ENCODE data around the gene AGBL4.

The AGBL4 gene

DNA sequence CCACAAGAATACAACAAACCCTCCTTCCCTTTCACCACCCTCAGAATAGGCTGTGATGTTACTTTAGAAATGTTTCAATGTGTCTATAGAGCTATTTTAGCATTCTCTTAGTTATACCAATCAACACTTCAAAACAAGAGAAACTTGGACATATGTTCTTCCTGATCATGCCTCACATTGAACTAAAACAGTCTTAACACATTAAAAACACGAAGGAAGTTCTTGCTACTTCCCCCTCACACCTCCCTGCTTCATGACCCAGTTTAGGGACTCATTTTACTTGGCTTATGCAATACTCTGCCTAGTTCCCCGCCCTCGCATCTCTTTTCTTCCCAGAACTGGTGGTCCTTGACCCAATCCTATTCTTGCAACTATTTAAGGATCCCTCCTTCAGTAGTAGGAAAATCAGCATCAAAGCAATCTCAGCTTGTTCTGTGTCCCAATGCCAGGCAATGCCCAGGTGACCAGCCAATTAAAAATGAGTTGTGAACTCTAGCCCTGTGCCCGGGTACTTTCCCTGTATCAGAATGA is 838.2 kb downstream of the AGBL4 start:
- DNase-seq (ENCODE audit: low read depth, low spot score): no peak

DNA sequence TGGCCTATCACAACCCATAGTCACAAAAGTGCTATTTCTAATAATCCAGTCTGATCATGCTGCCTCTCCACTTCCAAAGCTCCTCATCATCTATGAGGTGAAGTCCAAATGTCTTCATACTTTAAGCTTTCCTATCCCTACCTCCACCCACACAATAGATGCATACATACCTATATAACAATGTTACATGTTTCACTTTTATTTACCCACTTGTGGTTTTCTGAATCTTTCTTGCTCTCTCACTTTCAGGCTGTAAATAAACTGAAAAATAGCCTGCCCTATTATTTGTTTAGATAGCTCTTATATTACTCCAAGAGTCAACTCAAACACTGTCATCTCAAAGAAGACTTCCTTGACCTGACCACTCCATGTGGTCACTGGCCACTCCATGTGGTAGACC is 840.3 kb downstream of the AGBL4 start:
- no peak for DNase-seq (ENCODE audit: low read depth, low spot score)

DNA sequence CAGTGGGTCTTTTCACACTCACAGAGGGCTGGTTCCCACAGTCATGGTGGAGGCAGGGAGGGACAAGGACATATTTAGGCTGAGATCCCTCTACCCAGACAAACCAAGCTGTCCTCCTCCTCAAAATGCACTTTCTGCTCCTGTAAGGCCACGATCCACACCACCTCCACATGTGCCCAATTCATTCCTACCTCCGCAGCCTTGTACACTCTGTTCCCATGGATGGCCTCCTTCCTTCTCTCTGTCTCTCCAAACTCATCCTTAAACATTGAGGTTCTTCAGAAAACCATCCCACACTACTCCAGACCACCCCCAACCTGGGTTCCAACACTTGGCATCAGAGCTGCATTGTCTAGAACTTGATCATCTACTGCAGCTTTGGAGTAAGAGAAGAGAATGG is 842.7 kb downstream of the AGBL4 start:
- DNase-seq (ENCODE audit: low read depth, low spot score): no peak

DNA sequence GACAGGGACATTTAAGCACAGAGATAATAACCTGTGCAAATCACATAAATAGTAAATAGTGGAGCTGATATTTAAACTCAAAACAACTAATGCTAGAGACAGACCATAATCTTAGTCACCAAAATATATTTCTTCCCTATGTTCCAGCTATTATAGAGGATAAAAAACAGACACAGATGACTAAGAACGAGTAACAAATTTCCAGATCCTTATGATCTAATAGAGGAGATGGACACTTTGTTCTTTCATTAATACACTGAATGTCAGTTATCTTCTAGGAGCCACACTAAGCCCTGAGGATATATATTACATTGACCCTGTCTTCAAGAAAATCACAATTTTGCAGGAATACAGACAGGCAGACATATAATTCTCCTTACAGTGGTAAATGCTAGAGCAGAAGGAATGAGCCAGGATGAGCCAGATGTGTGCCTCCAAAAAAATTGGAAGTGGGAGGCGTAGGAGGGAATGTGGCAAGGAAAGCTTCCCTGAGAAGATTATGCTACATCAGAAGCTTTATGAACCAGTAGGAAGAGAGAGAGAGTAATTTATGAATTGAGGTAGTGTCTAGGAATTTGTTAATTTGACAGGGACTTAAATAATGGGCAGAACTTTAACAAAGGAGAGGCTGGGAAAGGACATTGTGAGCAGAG is 851.7 kb downstream of the AGBL4 start:
- DNase-seq (ENCODE audit: low read depth, low spot score): no peak

DNA sequence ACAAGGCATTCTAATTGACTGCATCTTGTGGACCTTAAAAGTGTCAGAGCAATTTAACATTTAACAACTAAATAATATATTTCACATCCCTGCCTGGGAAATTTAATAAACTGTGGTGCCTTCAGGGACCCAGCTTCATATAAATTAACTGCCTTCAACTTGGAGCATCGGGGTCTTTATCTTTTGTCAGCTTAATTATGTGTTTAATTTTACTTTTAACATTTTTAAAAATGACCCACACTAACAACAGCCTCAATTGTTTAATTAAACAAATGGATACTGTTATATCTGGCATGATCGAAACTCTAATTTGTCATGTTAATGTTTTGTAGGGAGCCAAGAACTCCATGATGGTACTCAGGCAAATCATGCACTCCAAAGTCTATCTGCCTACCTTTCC is 857.7 kb downstream of the AGBL4 start:
- DNase-seq (ENCODE audit: low read depth, low spot score): no peak

DNA sequence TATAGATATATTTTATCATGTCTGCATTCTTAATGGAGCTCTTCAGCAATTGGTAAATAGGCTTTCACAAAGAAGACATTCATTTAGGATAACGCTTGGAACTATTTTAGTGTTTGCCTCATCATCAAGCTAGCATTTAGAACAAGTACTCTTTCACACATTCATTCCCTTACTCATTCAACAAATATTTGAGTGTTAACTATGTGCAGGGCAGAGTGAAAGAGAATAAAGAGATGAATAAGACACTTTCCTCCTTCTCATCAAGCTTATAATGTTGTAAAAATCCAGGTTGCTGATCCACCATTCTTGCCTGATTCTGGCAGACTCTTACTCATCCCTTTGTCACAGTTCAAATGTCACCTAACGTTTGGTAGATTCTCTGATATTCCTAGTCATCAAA is 860.7 kb downstream of the AGBL4 start:
- no peak for DNase-seq (ENCODE audit: low read depth, low spot score)

DNA sequence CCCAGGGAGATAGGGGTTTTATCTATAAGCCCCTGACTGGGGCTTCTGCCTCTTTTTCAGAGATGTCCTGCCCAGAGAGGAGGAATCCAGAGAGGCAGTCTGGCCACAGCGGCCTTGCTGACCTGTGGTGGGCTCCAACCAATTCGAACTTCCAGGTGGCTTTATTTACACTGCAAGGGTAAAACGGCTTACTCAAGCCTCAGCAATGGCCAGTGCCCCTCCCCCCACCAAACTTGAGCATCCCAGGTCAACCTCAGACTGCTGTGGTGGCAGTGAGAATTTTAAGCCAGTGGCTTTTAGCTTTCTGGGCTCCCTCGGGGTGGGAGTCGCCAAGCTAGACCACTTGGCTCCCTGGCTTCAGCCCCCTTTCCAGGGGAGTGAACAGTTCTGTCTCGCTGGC is 863.1 kb downstream of the AGBL4 start:
- no peak for DNase-seq (ENCODE audit: low read depth, low spot score)

DNA sequence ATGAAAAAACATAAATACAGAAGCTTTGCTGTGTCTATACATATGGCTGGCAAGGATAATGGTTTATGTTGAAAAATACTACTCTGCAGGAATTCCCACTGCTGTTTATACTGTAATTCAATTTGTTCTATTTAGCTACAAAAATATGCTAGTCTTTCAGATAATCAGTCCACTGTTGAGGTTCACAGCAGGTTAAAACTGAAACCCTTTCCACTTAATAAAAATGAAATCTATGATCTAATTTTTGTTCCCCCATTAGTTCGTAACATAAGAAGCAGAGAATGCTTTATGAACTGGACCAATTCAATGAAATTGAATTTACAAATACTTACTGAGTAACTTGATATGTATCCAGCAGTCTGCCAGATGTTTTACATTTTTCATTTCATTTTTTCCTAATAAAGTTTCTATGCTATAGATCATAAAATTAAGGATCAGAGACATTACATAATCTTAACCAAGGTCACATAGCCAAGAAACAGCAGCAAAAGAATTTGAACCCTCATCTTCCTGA is 887.0 kb downstream of the AGBL4 start:
- DNase-seq (ENCODE audit: low read depth, low spot score): no peak

DNA sequence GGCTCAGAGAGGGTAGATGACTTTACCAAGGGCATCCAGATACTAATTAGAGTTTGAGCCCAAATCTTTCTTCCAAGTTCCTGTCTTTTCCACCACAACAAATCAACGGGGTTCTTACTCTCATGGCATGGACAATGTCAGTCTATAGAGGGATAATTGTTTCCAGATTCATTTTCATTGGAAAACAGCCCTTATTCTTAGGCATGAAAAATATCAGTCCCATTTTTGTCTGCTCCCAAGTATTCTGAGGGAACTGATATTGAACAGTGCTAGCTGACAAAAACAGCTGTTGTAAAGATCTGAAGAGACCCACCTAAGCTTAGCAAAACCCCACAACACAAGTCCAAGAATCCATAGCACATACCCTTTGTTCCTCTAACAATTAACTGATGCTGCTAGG is 898.0 kb downstream of the AGBL4 start:
- DNase-seq (ENCODE audit: low read depth, low spot score): no peak

DNA sequence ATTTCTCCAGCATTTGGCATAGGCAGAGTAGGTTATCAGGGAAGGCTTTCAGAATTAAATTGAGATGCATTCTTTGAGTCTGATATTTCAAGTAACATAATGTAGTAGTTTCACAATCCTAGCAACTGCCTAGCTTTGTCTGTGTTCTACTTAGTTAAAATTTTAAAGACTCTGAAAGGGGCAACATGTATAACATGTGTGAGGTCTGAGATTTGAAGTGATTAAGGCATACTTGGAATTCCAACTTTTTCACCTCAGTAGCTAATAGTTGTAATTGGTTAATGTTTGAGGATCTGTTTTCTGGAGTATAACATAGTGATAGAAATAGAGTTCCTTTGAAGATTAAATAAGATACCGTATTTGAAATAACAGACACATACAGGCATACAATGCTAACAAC is 911.8 kb downstream of the AGBL4 start:
- DNase-seq (ENCODE audit: low read depth, low spot score): no peak

DNA sequence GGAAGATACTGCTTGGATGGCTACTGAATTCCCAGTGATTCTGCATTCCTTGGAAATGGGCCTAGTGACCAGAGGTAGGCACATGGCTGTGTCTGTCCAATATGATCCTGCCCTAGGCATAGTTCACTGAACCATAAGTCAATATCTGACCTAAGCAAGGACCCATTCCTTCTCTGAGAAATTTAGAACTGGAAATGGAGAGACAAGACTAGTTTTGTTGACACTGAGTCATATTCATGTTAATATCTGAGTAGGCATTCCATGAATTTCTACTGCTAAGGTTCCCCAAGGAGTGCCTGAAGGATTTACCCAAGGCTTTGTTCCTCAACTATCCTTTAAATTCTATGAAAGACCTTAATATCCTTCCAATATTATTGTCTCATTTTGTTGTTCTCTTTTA is 917.3 kb downstream of the AGBL4 start:
- DNase-seq (ENCODE audit: low read depth, low spot score): no peak

DNA sequence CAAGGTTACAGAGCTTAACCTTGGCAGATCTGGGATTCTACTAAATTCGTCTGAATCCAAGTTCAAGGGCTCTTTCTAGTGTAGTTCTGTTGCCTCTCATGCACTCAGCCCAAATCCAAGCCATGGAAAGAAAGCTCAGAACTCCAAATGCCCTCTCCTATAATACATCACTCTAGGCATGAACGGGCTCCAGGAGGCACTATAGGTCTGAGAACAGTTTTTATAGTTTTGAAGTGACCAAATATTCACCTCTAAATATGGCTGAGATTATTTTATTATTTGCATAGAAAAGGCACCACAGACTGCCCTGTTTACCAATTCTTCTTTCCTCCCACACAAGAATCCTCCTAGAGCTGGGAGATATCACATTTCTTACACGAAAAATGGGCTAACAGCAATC is 919.2 kb downstream of the AGBL4 start:
- no peak for DNase-seq (ENCODE audit: low read depth, low spot score)

DNA sequence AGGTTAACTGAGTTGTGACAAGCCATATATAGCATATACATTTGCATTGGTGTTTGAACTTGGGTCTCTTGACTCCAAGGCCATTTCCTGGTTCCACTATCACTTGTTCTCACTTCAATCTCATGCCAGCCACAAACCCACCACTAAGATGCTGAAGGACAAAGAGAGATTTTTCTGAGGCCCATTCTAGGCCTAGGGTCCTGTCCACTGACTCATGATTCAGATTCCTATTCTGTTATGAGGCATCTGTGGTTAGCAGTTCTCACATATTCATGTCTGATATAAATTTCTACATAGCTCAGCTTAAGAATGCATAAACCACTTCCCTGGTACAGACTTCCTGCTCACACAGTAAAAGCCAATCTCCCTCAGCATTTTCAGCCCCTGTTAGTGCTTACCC is 921.0 kb downstream of the AGBL4 start:
- DNase-seq (ENCODE audit: low read depth, low spot score): no peak

DNA sequence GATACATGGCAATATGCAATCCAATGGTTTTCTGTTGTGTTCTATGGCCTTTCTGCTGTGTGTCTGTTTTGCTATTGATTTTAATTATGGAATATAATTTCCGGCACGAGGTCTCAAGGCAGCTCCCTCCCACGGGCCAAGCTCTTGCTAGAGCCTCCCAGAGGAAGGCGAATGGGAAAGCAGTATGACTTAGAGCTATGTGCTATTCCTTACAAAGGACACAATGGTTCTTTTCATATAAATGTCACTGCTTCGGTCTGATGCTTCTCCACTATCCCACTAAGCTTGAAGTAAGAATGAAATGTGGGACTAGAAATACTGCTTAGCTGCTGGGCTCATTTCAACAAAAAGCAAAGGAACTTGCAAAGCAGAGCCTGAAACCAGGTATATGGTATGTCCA is 924.9 kb downstream of the AGBL4 start:
- no peak for DNase-seq (ENCODE audit: low read depth, low spot score)

DNA sequence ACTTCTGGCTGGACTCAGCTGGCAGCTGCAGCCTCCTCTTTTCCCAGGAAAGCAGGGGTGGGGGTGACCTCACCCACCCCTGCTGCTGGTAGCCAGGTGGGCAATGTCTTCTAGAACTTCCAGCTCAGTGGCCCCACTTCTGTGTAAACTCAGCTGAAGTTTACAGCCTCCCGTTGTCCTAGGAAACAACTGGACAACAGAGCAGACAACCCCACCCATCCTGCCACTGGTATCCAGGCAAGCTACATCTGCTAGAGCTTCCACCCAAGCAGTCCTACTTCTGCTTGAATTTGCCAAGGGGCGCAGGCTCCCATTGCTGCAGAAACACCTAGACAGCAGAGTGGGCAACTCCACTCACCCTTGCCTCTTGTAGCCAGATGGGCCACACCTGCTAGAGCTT is 937.4 kb downstream of the AGBL4 start:
- no peak for DNase-seq (ENCODE audit: low read depth, low spot score)

DNA sequence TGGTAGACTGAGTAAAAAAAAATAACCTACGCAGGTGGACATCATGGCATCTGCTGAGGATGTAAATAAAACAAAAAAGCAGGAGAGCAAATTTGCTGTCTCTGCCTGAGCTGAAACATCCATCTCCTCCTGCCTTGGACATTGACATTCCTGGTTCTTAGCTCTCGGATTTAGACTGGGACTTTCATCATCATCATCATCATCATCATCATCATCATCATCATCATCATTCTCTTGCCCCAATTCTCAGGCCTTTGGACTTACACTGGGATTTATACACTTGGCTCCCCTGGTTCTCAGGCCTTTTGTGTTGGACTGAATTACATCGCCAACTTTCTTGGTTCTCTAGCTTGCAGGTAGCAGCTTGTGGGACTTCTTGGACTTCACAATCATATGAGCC is 938.7 kb downstream of the AGBL4 start:
- no peak for DNase-seq (ENCODE audit: low read depth, low spot score)

DNA sequence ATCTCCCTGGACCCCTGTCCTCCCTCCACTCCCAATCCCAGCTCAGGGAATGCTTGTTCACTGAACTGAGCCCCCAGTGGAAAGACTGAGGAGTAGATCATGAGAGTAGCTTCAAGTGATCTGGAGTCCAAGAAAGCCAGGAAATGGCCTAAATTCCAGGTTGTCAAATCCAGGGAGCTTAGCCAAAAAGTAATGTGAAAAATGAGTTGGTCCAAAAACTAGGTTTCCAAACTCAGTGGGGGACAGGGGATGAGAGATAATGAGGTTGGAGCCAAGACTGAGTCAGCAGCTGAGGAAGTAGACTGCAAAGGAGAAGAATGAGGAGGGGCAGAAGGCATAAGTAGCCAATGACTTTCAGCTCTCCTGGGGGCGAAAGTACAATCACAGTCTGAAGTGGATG is 963.0 kb downstream of the AGBL4 start:
- no peak for DNase-seq (ENCODE audit: low read depth, low spot score)

DNA sequence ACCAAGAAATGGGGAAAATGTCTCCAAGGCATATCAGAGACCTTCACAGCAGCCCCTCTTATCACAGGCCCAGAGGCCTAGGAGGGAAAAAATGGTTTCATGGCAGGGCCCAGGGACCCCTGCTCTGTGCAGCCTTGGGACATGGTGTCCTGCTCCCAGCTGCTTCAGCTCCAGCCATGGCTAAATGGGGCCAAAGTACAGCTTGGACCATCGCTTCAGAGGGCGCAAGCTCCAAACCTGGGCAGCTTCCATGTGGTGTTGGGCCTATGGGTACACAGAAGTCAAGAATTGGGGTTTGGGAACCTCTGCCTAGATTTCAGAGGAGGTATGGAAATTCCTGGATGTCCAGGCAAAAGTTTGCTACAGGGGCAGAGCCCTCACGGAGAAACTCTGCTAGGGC is 964.7 kb downstream of the AGBL4 start:
- no peak for DNase-seq (ENCODE audit: low read depth, low spot score)

DNA sequence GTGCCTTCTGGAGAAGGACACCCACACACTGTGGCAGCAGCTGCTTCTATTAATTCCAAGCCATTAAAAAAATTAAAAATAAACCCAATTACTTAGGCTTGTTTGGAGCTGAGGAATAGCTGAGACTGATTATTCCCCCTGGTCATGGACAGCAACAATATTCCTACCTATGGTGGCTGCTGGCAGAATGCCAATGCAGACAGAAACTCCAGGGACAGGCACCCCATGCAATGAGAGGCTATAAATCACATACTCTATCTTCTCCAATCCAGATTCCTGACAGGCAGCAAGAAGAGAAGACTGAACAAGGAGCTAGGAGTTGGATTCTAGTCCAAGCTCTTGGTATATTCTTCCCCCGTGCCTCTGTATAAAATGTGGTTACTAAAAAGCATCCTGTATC is 971.7 kb downstream of the AGBL4 start:
- DNase-seq (ENCODE audit: low read depth, low spot score): no peak

DNA sequence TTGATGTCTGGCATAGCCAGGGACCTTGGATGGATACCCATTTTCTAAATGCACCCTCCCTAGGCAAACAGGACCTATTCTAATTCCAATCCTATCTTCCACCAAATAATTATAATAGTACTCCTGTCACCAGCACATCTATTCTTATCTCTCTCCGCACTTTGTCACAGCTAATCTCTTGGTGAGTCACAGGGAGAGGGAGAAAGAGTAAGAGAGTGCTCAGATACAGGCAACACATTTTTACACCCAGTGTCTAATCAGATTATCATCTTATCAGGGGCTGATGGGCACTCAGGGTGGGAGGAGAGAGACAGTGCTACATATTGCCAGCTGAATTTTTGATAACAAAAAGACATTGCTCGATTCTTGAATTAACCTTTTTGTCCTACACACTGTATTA is 972.1 kb downstream of the AGBL4 start:
- DNase-seq (ENCODE audit: low read depth, low spot score): no peak

DNA sequence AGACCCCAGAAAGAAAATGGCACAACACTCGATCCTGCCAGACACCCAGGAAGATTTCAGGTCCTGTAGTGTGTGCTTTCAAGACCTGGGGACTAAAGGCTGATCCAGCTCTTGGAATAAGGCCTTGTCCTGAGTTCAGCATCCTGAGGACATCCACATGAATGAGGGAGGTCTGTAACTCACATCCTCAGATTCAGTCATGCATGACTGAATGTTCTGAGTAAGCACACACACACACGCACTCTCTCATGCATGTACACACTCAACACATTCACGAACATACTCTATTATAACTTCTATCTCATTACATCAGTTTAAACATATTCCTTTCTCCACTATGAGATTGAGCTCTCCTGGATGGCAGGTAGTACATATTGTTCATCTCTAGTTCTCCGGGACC is 973.7 kb downstream of the AGBL4 start:
- no peak for DNase-seq (ENCODE audit: low read depth, low spot score)

DNA sequence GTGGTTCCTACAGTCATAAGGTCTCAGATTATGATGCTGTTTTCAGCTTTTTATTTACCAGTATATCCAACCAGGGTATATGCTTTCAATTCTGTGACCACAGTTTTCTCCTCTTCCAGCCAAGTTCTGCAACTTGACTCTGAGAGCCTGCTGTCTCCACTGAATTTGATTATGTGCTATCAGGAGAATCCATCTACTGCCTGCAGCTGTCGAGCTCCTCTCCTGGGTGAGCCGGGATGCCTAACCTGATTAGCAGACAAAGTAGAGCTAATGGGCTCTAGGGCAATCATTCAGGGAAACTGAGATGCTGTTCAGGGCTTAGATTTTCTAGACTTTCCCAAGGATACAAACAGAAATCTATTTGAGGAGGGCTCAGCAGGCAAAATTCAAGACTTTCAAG is 975.6 kb downstream of the AGBL4 start:
- DNase-seq (ENCODE audit: low read depth, low spot score): no peak

DNA sequence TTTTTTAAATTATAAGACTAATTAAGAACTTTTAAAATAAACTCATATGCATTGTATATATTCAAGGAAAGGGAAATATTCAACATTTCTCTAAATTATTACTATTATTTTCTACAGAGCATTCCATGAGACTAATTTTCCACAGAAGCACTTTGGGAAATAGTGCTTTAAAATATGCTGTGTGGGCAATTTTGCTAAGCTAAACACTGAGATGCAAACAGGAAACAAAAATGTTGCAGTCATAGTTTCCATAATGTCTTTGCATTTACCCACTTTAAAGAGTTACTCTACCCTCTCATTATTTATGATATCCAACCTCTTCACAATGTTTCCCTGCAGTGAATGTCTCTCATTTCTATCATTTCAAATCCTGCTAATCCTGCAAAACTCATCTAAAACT is 977.4 kb downstream of the AGBL4 start:
- DNase-seq (ENCODE audit: low read depth, low spot score): no peak

DNA sequence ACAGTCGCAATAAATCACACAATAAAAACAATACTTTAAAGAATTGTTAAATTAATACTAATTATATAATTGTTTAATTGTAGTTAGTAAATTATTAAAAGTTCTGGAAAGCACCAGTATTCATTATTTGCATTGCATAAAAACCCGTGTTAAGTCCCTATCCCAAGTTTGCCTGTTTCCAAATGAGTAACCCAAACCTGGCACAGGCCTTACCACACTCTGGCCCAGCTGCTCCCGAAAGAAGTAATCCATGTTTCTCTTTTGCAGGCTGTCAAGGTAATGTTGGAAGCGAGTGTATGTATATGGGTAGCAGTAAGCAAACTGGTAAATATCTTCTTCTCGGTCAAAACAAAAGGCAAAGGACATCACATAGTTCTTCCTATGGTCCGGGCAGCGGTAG is 978.4 kb downstream of the AGBL4 start:
- DNase-seq (ENCODE audit: low read depth, low spot score): no peak
